Activated CD4-positive, alpha-beta T cell treated with anti-CD3 and anti-CD28 coated beads for 24 hours (primary cell): ENCODE results near the gene ADAMTS17.
A peak's percentile ranks its signal among the peaks of the same experiment; 100 is the strongest.

Experiments
- DNase-seq, 2 donors: peaks; one replicate each; pipeline ENCODE4 v3.0.0-alpha.2; 2020; ENCODE audit warnings: low read depth in 2 of 2

The ADAMTS17 gene

DNA sequence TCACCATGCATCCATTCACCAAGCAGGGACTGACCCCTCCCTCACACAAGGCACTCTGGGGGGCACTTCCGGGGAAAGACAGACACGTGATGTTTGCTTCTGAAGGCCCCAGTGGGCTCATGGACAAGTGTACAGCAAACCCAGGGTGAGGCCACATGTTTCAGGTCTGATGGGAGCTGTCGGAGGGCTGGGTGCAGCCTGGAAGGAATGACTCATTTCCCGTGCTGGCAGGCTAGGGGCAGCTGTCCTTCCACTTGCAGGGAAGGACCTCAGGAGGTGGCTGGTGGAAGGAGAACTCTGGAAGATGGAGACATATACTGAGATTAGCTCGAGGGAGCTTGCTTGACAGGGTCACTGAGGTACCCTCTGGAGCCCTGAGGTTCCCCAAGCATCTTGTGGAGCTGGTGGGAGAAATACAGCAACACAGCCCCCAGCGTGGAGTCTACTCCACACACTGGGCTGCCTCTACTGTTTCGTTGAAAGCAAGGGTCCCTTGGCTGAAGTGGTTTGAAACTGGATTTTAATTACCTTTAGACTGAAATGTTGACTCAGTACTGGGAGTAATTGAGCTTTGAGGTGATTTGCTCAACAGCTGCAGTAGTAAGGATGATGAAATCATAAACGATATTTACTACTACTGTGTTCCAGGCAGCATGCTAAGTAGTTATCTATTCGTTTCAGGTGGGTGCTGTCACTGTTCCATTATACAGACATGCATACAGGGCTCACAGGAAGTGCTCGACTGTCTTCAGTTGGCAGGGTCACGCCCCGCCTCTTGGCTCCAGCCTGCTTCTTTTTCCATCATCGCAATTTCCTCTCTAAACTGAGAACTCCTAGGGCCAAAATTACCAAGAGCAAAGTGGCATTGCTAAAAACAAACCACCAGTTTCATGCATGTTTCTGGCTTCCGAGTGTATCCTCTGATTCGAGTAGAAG is 230.4 kb downstream of the ADAMTS17 start:
- peak in 1 of 2 donors; percentile 45 for DNase-seq

- no peak for DNase-seq
Observed at GRCh38 chr15:100109486-100110035, 232.2 kb downstream of the ADAMTS17 start.

GRCh38 chr15:100108846-100109245 is 232.9 kb downstream of the ADAMTS17 start:
- no peak for DNase-seq

DNA sequence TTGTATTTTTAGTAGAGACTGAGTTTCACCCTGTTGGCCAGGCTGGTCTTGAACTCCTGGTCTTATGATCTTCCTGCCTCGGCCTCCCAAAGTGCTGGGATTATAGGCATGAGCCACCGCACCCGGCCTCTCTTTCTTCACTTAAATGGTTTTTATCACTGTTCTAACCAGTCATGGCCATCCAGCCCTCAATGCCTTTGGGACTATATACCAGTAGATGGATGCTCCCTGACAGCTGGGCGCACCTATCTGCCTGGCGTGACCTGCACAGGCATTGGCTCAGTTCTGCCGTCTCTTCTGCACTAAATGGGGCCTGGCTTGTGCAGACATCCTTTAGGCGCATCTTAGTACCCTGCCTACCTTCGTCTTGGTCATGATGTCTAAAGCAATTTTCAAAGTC is 233.4 kb downstream of the ADAMTS17 start:
- no peak for DNase-seq

DNA sequence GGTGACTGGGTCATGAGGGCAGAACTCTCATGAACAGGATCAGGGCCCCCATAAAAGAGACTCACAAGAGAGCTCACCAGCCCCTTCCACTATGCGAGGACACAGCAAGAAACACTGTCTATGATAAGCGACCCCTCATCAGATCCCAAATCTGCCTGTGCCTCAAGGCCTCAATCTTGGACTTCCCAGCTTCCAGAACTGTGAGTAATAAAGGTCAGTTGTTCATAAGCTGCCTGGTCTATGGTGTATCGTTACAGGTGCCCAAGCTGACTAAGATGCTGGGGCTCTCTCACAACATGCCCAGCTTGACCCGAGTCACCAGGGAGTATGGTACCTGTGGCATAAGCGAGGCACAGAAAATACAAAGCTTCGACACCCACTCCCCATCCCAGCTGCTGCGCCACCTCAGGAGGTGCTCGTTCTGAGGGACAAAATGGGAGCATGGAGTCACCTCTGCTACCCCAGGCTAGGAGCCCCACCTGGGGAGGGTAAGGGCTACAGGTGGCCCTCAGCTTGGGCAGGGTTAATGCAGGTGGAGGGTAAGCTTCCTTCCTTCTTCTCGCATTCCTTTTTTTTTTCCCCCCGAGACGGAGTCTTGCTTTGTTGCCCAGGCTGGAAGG is 234.1 kb downstream of the ADAMTS17 start:
- no peak for DNase-seq

DNA sequence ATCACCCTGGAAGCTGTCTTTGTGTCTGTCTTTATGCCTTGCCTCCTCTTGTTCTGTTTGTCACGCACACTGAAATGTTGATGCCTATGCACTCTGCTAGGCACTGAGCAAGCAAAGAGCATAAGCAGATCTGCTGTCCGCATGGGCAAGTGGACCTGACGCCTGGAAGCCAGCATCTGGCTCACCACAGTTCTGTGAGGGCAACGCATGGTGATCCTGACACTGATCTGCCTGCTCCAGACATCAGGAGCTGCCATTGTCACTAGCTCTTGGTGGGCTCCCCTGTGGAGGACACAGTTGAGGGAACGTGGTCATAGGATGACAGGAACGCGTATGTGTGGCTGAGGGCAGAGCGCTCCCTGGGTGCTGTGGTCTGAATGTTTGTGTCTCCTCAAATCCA is 234.6 kb downstream of the ADAMTS17 start:
- no peak for DNase-seq

- no peak for DNase-seq
Observed at GRCh38 chr15:100106732-100107131, 235.0 kb downstream of the ADAMTS17 start.

GRCh38 chr15:100105101-100105500 is 236.7 kb downstream of the ADAMTS17 start:
- no peak for DNase-seq

GRCh38 chr15:100104245-100104644 is 237.5 kb downstream of the ADAMTS17 start:
- DNase-seq: no peak

DNA sequence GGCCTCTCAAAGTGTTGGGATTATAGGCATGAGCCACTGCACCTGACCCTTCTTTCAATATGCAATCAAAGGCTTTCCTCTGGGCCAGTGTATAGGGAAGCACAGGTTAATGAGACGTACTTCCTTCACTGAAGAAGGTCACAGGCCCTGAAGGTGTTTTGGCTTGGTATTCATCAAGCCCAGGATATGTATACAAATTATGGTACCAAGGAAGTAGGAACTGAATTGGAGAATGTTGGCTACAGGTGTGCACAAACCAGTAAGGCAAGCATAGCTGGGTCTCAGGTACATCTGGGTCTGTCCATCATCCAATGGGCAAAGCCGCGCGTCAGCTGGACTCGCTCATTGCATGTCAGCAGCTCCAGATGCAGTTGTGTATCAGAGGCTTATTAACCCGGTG is 237.9 kb downstream of the ADAMTS17 start:
- no peak for DNase-seq

- DNase-seq: no peak
Observed at GRCh38 chr15:100101426-100102089, 240.2 kb downstream of the ADAMTS17 start.

DNA sequence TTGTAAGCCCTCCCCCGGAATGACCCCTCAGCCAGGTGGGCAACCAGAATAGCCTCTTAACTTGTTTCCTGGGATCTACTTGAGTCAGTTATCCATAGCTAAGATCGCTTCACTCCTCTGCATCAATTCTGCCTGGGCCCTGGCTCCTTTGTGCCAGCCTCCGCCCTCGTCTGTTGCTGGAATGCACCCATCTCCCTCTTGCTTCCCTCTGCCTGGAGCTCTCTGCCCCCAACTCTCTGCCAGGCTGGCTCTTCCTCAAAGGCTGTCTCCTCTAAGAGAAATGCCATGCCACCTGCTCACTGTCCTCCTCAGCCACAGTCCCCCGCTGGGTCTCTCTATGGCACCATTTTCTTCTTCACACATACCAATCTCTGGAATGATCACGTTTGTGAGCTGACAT is 240.8 kb downstream of the ADAMTS17 start:
- no peak for DNase-seq

DNA sequence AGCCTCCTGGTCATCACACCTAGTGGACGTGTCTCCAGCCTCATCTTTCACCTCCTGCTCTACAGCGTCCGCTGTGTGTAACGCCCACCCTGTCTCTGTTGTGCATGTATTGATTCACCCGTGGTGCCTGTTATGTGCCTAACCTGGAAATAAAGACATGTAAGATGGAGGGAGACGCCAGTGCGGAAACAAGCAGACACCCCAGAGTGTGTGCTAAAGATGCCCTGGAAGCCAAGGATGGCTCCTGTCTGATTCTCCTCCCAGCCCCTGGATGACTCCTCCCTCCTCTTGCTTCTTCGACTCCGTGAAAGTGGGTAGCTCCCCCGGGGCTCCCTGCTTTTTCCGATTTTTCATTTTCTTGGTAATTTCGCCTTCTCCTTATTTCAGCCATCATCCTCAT is 241.8 kb downstream of the ADAMTS17 start:
- DNase-seq: no peak

DNA sequence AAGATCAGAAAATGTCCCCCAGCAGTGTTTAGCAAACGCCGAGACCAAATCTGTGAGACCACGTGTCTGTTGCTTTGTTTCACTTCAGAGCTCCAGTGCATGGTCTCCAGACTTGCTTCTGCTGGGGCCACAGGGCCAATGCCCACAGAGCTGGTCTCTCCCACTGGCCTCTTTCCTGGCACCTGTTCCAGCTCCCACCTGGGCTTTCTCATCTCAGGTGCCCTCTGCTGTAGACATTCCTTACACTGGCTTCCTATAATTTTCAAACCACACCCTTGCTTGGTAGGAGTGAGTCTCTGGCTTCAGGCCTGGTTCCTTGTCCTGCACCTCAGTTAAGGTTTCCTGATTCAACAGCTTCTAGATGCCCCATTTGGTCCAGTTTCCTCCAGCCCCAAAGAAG is 243.1 kb downstream of the ADAMTS17 start:
- no peak for DNase-seq

GRCh38 chr15:100097342-100098127 is 244.2 kb downstream of the ADAMTS17 start:
- no peak for DNase-seq

DNA sequence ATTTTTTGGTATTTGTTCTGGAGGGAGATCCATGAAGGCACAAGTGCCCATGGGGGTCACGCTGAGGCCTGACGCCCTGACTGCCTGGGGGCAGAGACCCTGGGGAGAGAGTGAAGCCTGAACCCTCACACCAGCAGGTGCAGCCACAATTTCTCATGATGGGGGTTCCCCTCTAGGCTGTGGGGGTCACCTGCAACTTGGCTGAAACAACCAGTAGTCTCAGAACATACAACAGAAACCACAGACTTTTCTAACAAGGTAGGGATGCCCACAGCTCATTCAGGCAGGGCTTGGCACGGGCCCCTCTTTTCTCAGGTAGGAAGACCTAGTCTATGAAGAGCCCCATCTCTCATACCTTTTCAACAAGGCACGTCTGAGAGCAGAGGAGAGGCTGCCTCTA is 245.1 kb downstream of the ADAMTS17 start:
- DNase-seq: no peak

GRCh38 chr15:100096248-100096600 is 245.6 kb downstream of the ADAMTS17 start:
- no peak for DNase-seq

- DNase-seq: no peak
Observed at GRCh38 chr15:100095541-100096247, 246.1 kb downstream of the ADAMTS17 start.

GRCh38 chr15:100094127-100094510 is 247.7 kb downstream of the ADAMTS17 start:
- no peak for DNase-seq

- no peak for DNase-seq
Observed at GRCh38 chr15:100093211-100094126, 248.3 kb downstream of the ADAMTS17 start.
